Measurements from ENCODE around the gene VWA3A. TPM values are rescaled to one million over a fixed set of nuclear protein-coding genes. Genes with fewer than 3 reads are reported as not detected.
"Not testable (repeated sequence)": the region's sequence is repeated elsewhere in the genome, so short reads cannot be mapped to it uniquely, and the experiment has no call there.

Gene VWA3A
- total RNA-seq, 3 donors from 2014 or later = 0.08 to 0.10 TPM; not detected in 1

- ATAC-seq (no peak), DNase-seq (no peak)
- Mint-ChIP-seq H3K27me3 (ENCODE audit: low read depth) (peaks cover 8% of the 10 kb centered on the region), H3K4me3 (no peak overlapping the region), H3K4me1 (ENCODE audit: low read depth) (no peaks in the 10 kb centered on the region), H3K36me3 (ENCODE audit: insufficient read depth) (no peaks in the 10 kb centered on the region), H3K9me3 (no peaks in the 10 kb centered on the region)
Measured at GRCh38 chr16:22109258-22109898, 17.0 kb downstream of the VWA3A start.

GRCh38 chr16:22111629-22112028 is 19.3 kb downstream of the VWA3A start:
- H3K36me3 Mint-ChIP-seq (ENCODE audit: insufficient read depth); H3K9me3 Mint-ChIP-seq; ATAC-seq; H3K4me1 Mint-ChIP-seq (ENCODE audit: low read depth); H3K4me3 Mint-ChIP-seq; DNase-seq; H3K27me3 Mint-ChIP-seq (ENCODE audit: low read depth): not testable (repeated sequence)

GRCh38 chr16:22116095-22116700 is 23.9 kb downstream of the VWA3A start:
- Mint-ChIP-seq H3K27me3 (ENCODE audit: low read depth) (peaks cover 5% of the 10 kb centered on the region), H3K36me3 (ENCODE audit: insufficient read depth) (no peaks in the 10 kb centered on the region), H3K4me1 (ENCODE audit: low read depth) (no peaks in the 10 kb centered on the region), H3K4me3 (no peak overlapping the region), H3K9me3 (no peaks in the 10 kb centered on the region)
- DNase-seq (no peak), ATAC-seq (no peak)

- DNase-seq = no peak
- H3K4me1 Mint-ChIP-seq (ENCODE audit: low read depth) = no peaks in the 10 kb centered on the region
- no peaks in the 10 kb centered on the region for H3K36me3 Mint-ChIP-seq (ENCODE audit: insufficient read depth)
- no peaks in the 10 kb centered on the region for H3K9me3 Mint-ChIP-seq
- no peak for ATAC-seq
- no peaks in the 10 kb centered on the region for H3K27me3 Mint-ChIP-seq (ENCODE audit: low read depth)
- no peak overlapping the region for H3K4me3 Mint-ChIP-seq
Measured at GRCh38 chr16:22117609-22118008, 25.3 kb downstream of the VWA3A start.

- ATAC-seq (no peak), DNase-seq (no peak)
- Mint-ChIP-seq H3K9me3 (no peaks in the 10 kb centered on the region), H3K4me3 (no peak overlapping the region), H3K4me1 (ENCODE audit: low read depth) (no peaks in the 10 kb centered on the region), H3K36me3 (ENCODE audit: insufficient read depth) (no peaks in the 10 kb centered on the region), H3K27me3 (ENCODE audit: low read depth) (no peaks in the 10 kb centered on the region)
Measured at GRCh38 chr16:22120440-22120839, 28.1 kb downstream of the VWA3A start.

- Mint-ChIP-seq H3K4me3 (no peak overlapping the region), H3K9me3 (no peaks in the 10 kb centered on the region), H3K27me3 (ENCODE audit: low read depth) (no peaks in the 10 kb centered on the region), H3K4me1 (ENCODE audit: low read depth) (no peaks in the 10 kb centered on the region), H3K36me3 (ENCODE audit: insufficient read depth) (no peaks in the 10 kb centered on the region)
- no peak for ATAC-seq
- no peak for DNase-seq
Measured at GRCh38 chr16:22122239-22122638, 29.9 kb downstream of the VWA3A start.

- Mint-ChIP-seq H3K9me3 (no peaks in the 10 kb centered on the region), H3K4me3 (no peak overlapping the region)
Measured at GRCh38 chr16:22123146-22123545, 30.8 kb downstream of the VWA3A start.

GRCh38 chr16:22123759-22124490 is 31.6 kb downstream of the VWA3A start:
- DNase-seq (no peak), ATAC-seq (no peak)
- H3K27me3 Mint-ChIP-seq (ENCODE audit: low read depth) = no peaks in the 10 kb centered on the region

More at GRCh38 chr16:22123146-22123545, 30.8 kb downstream of the VWA3A start:
- no peaks in the 10 kb centered on the region for H3K36me3 Mint-ChIP-seq (ENCODE audit: insufficient read depth)
- H3K27me3 Mint-ChIP-seq (ENCODE audit: low read depth) = no peaks in the 10 kb centered on the region
- ATAC-seq (no peak), DNase-seq (no peak)
- no peaks in the 10 kb centered on the region for H3K4me1 Mint-ChIP-seq (ENCODE audit: low read depth)

GRCh38 chr16:22124583-22125284 is 32.4 kb downstream of the VWA3A start:
- Mint-ChIP-seq H3K4me3 (no peak overlapping the region), H3K27me3 (ENCODE audit: low read depth) (no peaks in the 10 kb centered on the region), H3K36me3 (ENCODE audit: insufficient read depth) (no peaks in the 10 kb centered on the region), H3K9me3 (peaks cover 4% of the 10 kb centered on the region), H3K4me1 (ENCODE audit: low read depth) (no peaks in the 10 kb centered on the region)
- ATAC-seq (no peak), DNase-seq (no peak)

More at GRCh38 chr16:22123759-22124490, 31.6 kb downstream of the VWA3A start:
- no peaks in the 10 kb centered on the region for H3K36me3 Mint-ChIP-seq (ENCODE audit: insufficient read depth)
- H3K4me3 Mint-ChIP-seq = no peak overlapping the region
- no peaks in the 10 kb centered on the region for H3K4me1 Mint-ChIP-seq (ENCODE audit: low read depth)
- H3K9me3 Mint-ChIP-seq = peaks cover 4% of the 10 kb centered on the region

- Mint-ChIP-seq H3K9me3 (peaks cover 4% of the 10 kb centered on the region), H3K4me3 (no peak overlapping the region), H3K27me3 (ENCODE audit: low read depth) (no peaks in the 10 kb centered on the region), H3K4me1 (ENCODE audit: low read depth) (no peaks in the 10 kb centered on the region), H3K36me3 (ENCODE audit: insufficient read depth) (no peaks in the 10 kb centered on the region)
- ATAC-seq (no peak), DNase-seq (no peak)
Measured at GRCh38 chr16:22126037-22126558, 33.8 kb downstream of the VWA3A start.

- H3K9me3 Mint-ChIP-seq; H3K4me1 Mint-ChIP-seq (ENCODE audit: low read depth); H3K36me3 Mint-ChIP-seq (ENCODE audit: insufficient read depth); ATAC-seq; H3K4me3 Mint-ChIP-seq; H3K27me3 Mint-ChIP-seq (ENCODE audit: low read depth); DNase-seq: not testable (repeated sequence)
Measured at GRCh38 chr16:22128537-22128936, 36.2 kb downstream of the VWA3A start.

GRCh38 chr16:22130528-22130927 is 38.2 kb downstream of the VWA3A start:
- Mint-ChIP-seq H3K4me3 (no peak overlapping the region), H3K9me3 (peaks cover 4% of the 10 kb centered on the region), H3K36me3 (ENCODE audit: insufficient read depth) (no peaks in the 10 kb centered on the region), H3K4me1 (ENCODE audit: low read depth) (no peaks in the 10 kb centered on the region), H3K27me3 (ENCODE audit: low read depth) (no peaks in the 10 kb centered on the region)
- no peak for DNase-seq
- ATAC-seq = no peak

- H3K4me1 Mint-ChIP-seq (ENCODE audit: low read depth) = no peaks in the 10 kb centered on the region
- no peaks in the 10 kb centered on the region for H3K36me3 Mint-ChIP-seq (ENCODE audit: insufficient read depth)
- H3K27me3 Mint-ChIP-seq (ENCODE audit: low read depth) = no peaks in the 10 kb centered on the region
- peaks cover 4% of the 10 kb centered on the region for H3K9me3 Mint-ChIP-seq
- no peak overlapping the region for H3K4me3 Mint-ChIP-seq
- no peak for ATAC-seq
- DNase-seq = no peak
Measured at GRCh38 chr16:22132801-22133200, 40.5 kb downstream of the VWA3A start.

GRCh38 chr16:22138482-22138881 is 46.1 kb downstream of the VWA3A start:
- Mint-ChIP-seq H3K4me1 (ENCODE audit: low read depth) (no peaks in the 10 kb centered on the region), H3K36me3 (ENCODE audit: insufficient read depth) (no peaks in the 10 kb centered on the region), H3K27me3 (ENCODE audit: low read depth) (peaks cover 2% of the 10 kb centered on the region), H3K9me3 (no peaks in the 10 kb centered on the region), H3K4me3 (no peak overlapping the region)
- DNase-seq (no peak), ATAC-seq (no peak)

Data from activated T-cell treated with anti-CD3 and anti-CD28 coated beads, Interleukin-2, amount 50 U/mL, for 4 hours (primary cell).